Embryonic facial prominence (tissue), 1 donor: Measurements from ENCODE around the gene LPIN2.
"Not testable (repeated sequence)": the region's sequence is repeated elsewhere in the genome, so short reads cannot be mapped to it uniquely, and the experiment has no call there.

Source experiments
- DNase-seq: peaks from one replicate; pipeline ENCODE4 v3.0.0-alpha.2; 2016; ENCODE audit errors: extremely low spot score

Gene LPIN2

DNA sequence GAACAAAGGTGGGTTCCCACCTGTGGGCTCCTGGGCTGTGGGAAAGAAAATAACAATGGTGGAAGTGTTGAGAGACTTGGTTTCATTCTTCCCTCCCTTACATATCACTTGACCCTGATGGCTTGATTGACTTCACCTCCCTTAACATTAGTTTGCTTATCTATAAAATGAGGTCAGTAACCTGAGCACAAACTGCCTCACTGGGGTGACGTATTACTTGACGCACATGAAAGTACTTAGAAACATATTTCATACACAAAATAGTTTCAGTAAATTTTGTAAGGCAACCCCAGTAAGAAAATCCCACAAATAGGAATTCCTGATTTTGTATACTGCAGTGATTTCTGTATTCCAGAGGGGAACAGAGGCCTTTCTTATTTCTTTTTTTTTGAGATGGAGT lies 29.4 kb upstream of the LPIN2 start:
- no peak for DNase-seq

GRCh38 chr18:3041843-3042242 lies 28.9 kb upstream of the LPIN2 start:
- DNase-seq, result no peak

DNA sequence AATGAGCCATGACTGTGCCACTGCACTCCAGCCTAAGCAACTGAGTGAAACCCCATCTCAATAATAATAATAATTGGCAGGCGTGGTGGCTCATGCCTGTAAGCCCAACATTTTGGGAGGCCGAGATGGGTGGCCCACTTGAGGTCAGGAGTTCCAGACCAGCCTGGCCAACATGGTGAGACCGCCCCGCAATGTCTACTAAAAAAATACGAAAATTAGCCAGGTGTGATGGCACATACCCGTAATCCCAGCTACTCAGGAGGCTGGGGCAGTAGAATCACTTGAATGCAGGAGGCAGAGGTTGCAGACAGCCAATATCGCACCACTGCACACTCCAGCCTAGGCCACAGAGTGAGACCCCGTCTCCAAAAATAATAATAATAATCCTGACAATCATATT lies 27.9 kb upstream of the LPIN2 start:
- DNase-seq, result no peak

GRCh38 chr18:3040173-3040572 lies 27.2 kb upstream of the LPIN2 start:
- no peak for DNase-seq

- no peak for DNase-seq
Observed at GRCh38 chr18:3037423-3037915, 24.5 kb upstream of the LPIN2 start.

DNA sequence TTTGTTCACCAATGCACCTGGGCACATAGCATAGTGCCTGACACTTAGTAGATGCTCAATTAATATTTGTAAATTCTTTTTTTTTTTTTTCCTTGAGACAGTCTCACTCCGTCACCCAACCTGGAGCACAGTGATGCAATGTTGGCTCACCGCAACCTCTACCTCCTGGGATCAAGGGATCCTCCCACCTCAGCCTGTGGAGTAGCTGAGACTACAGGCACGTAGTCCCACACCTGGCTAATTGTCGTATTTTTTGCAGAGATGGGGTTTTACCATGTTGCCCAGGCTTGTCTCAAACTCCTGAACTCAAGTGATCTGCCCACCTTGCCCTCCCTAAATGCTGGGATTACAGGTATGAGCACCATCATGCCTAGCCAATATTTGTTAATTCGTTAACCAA lies 23.2 kb upstream of the LPIN2 start:
- DNase-seq, result no peak

DNA sequence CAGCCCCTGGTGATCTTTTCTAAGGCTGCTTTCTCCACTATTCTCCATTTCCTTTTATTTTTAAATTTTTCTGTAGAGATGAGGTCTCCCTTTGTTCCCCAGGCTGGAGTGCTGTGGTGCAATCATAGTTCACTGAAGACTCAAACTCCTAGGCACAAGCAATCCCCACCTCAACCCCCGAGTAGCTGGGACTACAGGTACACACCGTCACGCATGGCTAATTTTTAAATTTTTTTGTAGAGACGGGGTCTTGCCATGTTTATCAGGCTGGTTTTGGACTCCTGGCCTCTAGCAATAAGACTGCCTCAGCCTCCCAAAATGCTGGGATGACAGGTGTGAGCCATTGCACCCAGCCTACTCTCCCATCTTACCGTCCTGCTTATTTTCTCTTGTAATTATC lies 22.7 kb upstream of the LPIN2 start:
- DNase-seq, result no peak

- DNase-seq, result no peak
Observed at GRCh38 chr18:3032721-3033120, 19.8 kb upstream of the LPIN2 start.

DNA sequence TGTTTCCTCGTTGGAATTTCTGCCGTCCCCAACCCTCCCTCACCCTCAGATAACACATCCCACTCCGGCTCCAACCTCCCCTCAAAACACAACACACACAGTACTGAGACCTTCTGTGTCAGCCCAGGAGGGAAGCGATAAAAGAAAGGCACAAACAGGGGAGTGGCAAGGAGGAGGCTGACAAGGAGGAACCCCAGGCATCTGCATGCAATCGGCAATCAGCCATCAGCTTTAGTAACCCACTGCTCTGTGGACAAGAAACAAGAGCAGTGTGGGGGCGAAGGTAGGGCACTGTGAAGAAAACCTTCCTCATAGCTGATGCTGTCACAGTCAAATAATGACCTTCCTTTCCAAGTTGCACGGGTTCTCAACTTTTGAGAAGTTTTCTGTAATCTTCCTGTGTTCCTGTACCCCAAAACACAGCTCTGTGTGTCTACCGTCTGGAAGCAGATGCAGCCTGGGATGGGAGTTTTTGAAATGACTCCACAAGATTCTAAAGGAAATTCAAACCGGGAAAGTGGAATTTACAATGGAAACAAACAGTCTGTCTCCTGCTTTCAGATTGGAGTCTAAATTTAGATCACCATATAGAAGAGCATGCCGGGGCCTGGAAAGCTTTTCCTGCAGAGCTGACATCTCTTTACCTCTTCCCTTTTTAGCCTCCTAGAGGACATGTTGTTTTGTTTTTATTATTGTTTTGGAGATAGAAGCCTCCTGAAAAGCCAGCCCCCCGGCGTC lies 16.4 kb upstream of the LPIN2 start:
- peak; percentile 45 for DNase-seq

DNA sequence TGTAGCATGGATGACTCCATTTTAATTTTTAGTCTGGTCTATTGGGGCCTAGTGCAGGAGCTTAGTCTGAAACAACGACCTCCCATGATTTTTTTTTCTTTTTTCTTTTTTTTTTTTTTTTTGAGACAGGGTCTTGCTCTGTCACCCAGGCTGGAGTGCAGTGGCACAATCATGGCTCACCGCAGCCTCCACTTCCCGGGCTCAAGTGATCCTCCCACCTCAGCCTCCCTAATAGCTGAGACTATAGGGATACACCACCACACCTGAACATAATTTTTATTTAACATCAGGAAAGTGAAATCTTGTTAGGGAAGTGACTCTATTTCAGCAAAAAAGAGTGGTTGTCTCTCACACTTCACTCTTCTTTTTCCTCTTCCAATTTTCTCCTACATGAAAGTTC lies 15.2 kb upstream of the LPIN2 start:
- DNase-seq, result not testable (repeated sequence)

- DNase-seq, result no peak
Observed at GRCh38 chr18:3027370-3027891, 14.5 kb upstream of the LPIN2 start.

- no peak for DNase-seq
Observed at GRCh38 chr18:3025544-3025943, 12.6 kb upstream of the LPIN2 start.

- not testable (repeated sequence) for DNase-seq
Observed at GRCh38 chr18:3023603-3024002, 10.7 kb upstream of the LPIN2 start.

DNA sequence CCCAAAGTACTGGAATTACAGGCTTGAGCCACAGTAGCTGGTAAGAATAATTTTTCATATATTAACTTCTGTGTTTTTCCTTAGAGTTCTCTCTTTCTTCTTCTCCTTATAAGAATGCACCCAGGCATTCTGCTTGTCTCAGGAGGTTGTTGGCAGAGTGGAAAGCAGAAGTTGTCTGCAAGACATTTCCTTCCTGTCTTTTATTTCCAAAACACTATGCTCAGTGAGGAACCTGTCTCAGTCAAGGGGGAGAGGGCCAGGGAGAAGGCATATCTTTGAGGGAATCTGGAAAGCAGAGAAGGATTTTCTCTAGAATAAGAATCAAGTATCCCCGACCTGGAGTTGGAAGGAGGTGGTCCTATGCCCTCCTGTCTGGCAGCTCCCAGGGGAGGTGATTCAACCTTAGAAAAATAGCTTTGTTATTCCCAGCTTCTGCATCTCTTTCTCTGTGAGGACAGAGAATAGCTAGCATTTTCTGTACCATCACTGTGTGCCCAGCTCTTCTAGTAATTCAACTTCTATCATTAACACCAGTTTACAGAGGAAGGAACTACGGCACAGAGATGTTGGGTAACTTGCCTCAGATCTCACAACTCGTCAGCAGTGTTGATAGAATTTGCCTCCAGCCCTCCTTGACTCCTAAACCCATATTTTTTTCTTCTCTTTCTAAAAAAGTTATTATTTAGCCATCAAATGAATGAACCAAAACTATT lies 3.8 kb upstream of the LPIN2 start:
- no peak for DNase-seq

DNA sequence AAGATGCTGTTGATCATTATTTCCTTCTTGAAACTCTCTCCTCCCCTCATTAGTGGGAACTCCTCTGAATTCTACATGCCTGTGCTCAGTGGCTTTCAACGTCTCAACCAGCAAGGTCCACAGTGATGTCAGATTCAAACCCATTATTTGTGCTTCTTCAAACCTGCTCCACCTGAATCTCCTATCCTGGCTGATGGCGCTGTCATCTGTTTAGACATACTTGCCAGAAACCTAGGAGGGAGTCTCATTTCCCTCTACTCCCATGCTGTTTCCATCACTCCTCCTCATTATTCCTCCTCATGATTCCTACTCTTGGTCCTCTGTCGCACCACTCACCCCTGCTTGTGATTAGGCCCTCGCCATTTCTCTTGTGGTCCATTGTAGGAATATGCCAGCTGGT lies 2.9 kb upstream of the LPIN2 start:
- no peak for DNase-seq

DNA sequence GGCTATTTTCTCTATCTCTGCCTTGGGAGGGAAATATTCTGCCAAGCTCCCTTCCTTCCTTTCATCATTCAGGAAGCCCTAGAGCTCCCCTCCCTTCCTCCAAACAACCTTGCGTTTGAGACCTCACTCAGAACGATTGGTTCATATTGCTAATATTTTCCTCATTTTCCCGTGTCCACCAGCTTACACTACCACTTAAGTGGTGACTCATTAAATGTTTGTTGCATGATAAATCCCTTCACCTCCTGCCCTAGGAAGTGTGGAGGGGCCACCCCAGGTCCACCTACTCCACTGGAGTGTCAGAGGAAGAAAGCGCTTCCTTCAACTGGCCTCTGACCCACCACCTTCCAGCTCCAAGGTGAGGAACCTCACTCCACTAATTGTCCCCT lies 2.3 kb upstream of the LPIN2 start:
- no peak for DNase-seq

DNA sequence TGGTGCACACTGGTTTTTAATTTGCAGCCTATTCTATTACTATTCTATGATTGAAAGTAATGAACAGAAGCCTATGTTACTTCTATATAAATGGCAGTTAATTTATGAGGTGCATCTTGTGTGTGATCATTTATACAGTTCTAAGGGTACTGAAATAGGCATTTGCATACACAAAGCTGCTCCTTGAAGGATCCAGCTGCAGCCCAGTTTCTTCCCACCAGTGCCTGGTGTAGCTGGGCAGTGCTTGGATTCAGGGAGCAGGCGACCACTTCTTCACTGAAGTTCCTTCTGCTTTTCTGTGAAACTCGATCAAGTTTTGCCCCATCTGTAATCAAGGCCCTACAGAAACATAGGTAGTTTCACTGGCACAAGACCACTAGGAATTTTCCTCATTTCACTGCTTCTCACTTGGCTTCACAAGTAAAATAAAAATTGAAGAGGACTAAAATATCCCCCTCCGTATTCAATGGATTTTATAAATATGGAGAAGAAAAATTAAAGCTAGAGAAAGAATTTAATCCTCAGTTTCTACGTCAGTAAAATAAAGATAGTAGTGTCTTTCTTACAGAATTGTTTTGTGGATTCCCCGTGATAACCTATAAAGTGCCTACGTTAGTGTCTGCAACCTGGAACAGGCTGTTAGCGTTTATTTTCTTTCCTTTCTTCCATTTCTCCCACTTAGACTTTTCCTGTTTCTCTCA lies 1.7 kb upstream of the LPIN2 start:
- DNase-seq, result no peak

GRCh38 chr18:3012136-3013023 lies 564 bp downstream of the LPIN2 start:
- DNase-seq, result no peak

- DNase-seq, result no peak
Observed at GRCh38 chr18:3010086-3010485, 2.9 kb downstream of the LPIN2 start.

DNA sequence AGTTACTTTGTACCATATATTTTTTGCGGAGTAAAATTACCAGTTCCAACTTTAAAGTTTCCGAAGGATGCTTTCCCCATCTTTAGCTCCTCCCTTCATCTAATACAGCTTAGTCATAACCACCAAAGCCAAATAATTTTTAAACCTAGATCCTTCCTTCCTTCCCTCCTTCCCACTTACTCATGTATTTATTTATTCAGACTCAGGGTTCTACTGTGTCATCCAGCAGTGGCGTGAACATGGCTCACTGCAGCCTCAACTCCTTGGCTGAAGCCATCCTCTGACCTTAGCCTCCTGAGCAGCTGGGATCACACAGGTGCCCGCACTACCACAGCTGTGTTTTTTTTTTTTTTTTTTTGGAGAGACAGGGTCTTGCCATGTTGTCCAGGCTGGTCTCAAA lies 4.4 kb downstream of the LPIN2 start:
- no peak for DNase-seq

- DNase-seq, result no peak
Observed at GRCh38 chr18:3007491-3007890, 5.5 kb downstream of the LPIN2 start.

DNA sequence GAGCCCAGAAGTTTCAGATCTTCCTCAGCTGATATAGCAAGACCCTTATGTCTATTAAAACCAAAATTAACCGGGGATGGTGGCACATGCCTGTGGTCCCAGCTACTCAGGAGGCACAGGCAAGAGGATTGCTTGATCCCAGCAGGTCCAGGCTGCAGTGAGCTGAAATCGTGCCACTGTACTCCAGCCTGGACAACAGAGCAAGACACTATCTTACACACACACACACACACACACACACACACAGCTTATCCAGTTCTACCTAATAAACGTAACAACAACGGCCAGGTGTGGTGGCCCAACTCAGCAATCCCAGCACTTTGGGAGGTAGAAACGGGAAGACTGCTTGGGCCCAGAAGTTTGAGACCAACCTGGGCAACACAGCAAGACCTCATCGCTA lies 7.5 kb downstream of the LPIN2 start:
- DNase-seq, result no peak
